MM.1S (cell line): Measurements from ENCODE around the gene PITPNM1.

Experiments
- DNase-seq: peaks from one replicate; pipeline ENCODE4 v3.0.0-alpha.2; 2015
- H2AFZ ChIP-seq: fragments of 300-600 bp; sonication (generic); 2 replicates; pipeline ENCODE4 v1.6.0; 2016; ENCODE audit warnings: antibody characterized with exemption, low read length
- H3F3A ChIP-seq: fragments of 300-600 bp; sonication (generic); 2 replicates; pipeline ENCODE4 v1.6.1; 2016; ENCODE audit warnings: mild to moderate bottlenecking, antibody characterized with exemption, low read length, moderate library complexity, mixed read lengths; ENCODE audit not compliant: insufficient read depth
- H3K27ac ChIP-seq: fragments of 300-600 bp; sonication (generic); 2 replicates; pipeline ENCODE4 v1.5.1; 2016; ENCODE audit warnings: mild to moderate bottlenecking, low read length
- H3K27me3 ChIP-seq: fragments of 300-600 bp; sonication (generic); replicated peaks from 2 replicates; pipeline ENCODE4 v1.6.0; 2016; ENCODE audit warnings: low read length; ENCODE audit not compliant: insufficient read depth
- H3K36me3 ChIP-seq: fragments of 300-600 bp; sonication (generic); replicated peaks from 2 replicates; pipeline ENCODE4 v1.6.1; 2016; ENCODE audit warnings: mild to moderate bottlenecking, low read length, mixed read lengths; ENCODE audit not compliant: insufficient read depth
- H3K4me1 ChIP-seq: fragments of 300-600 bp; sonication (generic); 2 replicates; pipeline ENCODE4 v1.6.1; 2016; ENCODE audit warnings: low read length, mixed read lengths
- H3K4me2 ChIP-seq: fragments of 300-600 bp; sonication (generic); 2 replicates; pipeline ENCODE4 v1.6.0; 2016; ENCODE audit warnings: low read depth, low read length
- H3K4me3 ChIP-seq: fragments of 300-600 bp; sonication (generic); 2 replicates; pipeline ENCODE4 v1.5.1; 2016; ENCODE audit warnings: low read length, mixed read lengths
- H3K79me2 ChIP-seq: fragments of 300-600 bp; sonication (generic); 2 replicates; pipeline ENCODE4 v1.6.1; 2016; ENCODE audit warnings: mixed run types, low read length, mixed read lengths
- H3K9ac ChIP-seq: fragments of 300-600 bp; sonication (generic); 2 replicates; pipeline ENCODE4 v1.6.1; 2016; ENCODE audit warnings: low read length, mixed read lengths
- H3K9me2 ChIP-seq: fragments of 300-600 bp; sonication (generic); replicated peaks from 2 replicates; pipeline ENCODE4 v1.6.1; 2016; ENCODE audit warnings: mild to moderate bottlenecking, low read length, mixed read lengths; ENCODE audit not compliant: insufficient read depth
- H3K9me3 ChIP-seq: fragments of 300-600 bp; sonication (generic); replicated peaks from 2 replicates; pipeline ENCODE4 v1.6.1; 2016; ENCODE audit warnings: mild to moderate bottlenecking, low read length, mixed read lengths; ENCODE audit not compliant: insufficient read depth
- H4K20me1 ChIP-seq: fragments of 300-600 bp; sonication (generic); 2 replicates; pipeline ENCODE4 v1.6.1; 2016; ENCODE audit warnings: mild to moderate bottlenecking, low read length, moderate library complexity, mixed read lengths; ENCODE audit not compliant: insufficient read depth
- EZH2 ChIP-seq: fragments of 300-600 bp; sonication (generic); optimal IDR thresholded peaks from 2 replicates; pipeline ENCODE3; 2017; ENCODE audit warnings: low read depth, mild to moderate bottlenecking, antibody characterized with exemption, low read length, mixed read lengths
- EZH2phosphoT487 ChIP-seq: fragments of 300-600 bp; sonication (generic); IDR thresholded peaks from 2 replicates; pipeline ENCODE4 v1.6.1; 2018; ENCODE audit warnings: antibody characterized with exemption, low read length
- TF ChIP-seq, protein P1 (sequence below): fragments of 300-600 bp; sonication (generic); IDR thresholded peaks from 2 replicates; pipeline ENCODE4 v1.5.1; 2016; ENCODE audit warnings: antibody characterized with exemption, low read length, mixed read lengths

The PITPNM1 gene

DNA sequence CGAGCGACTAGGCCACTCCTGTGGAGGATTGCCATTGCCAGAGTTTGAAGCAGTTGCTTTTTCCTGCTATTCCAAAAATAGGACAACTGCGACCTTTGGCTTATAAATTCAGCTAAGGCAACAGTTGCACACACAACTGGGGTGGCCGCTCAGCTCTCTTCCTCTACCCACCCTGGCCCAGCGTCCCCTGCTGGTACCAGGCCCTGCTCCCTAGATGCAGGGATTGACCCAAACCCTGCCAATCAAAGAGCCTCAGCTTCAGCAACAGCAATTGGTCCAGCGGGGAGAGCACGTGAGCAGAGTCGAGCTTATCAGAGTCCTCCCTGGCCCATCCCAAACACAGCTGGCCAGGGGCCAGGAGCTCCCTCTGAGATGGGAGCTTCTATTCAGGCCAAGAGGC lies 40.1 kb upstream of the PITPNM1 start:
- TF ChIP-seq, protein P1, sequence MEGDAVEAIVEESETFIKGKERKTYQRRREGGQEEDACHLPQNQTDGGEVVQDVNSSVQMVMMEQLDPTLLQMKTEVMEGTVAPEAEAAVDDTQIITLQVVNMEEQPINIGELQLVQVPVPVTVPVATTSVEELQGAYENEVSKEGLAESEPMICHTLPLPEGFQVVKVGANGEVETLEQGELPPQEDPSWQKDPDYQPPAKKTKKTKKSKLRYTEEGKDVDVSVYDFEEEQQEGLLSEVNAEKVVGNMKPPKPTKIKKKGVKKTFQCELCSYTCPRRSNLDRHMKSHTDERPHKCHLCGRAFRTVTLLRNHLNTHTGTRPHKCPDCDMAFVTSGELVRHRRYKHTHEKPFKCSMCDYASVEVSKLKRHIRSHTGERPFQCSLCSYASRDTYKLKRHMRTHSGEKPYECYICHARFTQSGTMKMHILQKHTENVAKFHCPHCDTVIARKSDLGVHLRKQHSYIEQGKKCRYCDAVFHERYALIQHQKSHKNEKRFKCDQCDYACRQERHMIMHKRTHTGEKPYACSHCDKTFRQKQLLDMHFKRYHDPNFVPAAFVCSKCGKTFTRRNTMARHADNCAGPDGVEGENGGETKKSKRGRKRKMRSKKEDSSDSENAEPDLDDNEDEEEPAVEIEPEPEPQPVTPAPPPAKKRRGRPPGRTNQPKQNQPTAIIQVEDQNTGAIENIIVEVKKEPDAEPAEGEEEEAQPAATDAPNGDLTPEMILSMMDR, result 0 out of 2 replicates have a peak, but pooled peaks have one; percentile 4
- TF ChIP-seq EZH2phosphoT487, result no peak
- no peak for TF ChIP-seq EZH2
- Histone ChIP-seq H4K20me1 (no peaks in the 10 kb centered on the region), H3K9me2 (no peaks in the 10 kb centered on the region), H3K4me2 (no peak overlapping the region), H3K27me3 (no peaks in the 10 kb centered on the region), H3K4me1 (no peaks in the 10 kb centered on the region), H3K27ac (no peak overlapping the region), H3K4me3 (no peak overlapping the region), H3K9me3 (no peaks in the 10 kb centered on the region), H2AFZ (no peak overlapping the region), H3K79me2 (no peaks in the 10 kb centered on the region), H3K36me3 (no peaks in the 10 kb centered on the region), H3F3A (no peaks in the 10 kb centered on the region), H3K9ac (no peak overlapping the region)
- DNase-seq, result no peak

DNA sequence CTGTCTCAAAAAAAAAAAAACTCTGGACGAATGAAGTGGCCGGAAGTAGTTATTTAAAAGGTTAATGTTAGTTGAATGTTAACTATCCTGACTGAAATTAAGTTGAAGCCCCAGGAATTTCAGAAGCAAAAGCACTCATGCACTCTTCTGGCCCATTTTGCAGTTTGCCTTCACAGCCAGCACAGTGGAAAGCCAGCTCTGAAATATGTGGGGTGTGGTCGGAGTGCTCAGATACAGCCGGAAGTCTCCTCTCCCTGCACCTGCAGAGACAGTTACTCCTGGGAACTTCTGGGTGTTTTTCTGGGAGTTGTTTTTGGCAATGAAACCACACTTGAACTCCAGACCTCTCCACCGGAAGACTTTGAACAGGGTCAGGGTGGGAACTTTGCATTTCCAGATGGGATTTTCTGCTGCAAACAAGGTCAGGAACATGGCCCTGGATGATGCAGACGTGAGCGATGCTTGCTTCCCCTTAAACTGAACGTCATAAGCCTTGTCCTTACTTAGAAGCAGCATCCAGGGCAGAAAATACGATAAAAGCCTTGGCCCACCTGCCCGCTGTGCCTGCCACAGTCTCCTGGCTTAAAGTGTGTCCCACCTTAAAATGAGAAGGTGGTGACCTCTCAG lies 39.6 kb upstream of the PITPNM1 start:
- H3K27me3 ChIP-seq, result no peaks in the 10 kb centered on the region
- H3K9me3 ChIP-seq, result no peaks in the 10 kb centered on the region
- no peak overlapping the region for H2AFZ ChIP-seq
- TF ChIP-seq EZH2, result no peak
- TF ChIP-seq, protein P1, result no peak
- TF ChIP-seq EZH2phosphoT487, result no peak
- H3K9me2 ChIP-seq, result no peaks in the 10 kb centered on the region
- H3K36me3 ChIP-seq, result no peaks in the 10 kb centered on the region
- no peak overlapping the region for H3K4me2 ChIP-seq
- no peaks in the 10 kb centered on the region for H3K79me2 ChIP-seq
- H3K9ac ChIP-seq, result no peak overlapping the region
- DNase-seq, result no peak
- H4K20me1 ChIP-seq, result no peaks in the 10 kb centered on the region
- H3F3A ChIP-seq, result no peaks in the 10 kb centered on the region
- H3K27ac ChIP-seq, result no peak overlapping the region
- H3K4me1 ChIP-seq, result no peaks in the 10 kb centered on the region
- H3K4me3 ChIP-seq, result no peak overlapping the region

DNA sequence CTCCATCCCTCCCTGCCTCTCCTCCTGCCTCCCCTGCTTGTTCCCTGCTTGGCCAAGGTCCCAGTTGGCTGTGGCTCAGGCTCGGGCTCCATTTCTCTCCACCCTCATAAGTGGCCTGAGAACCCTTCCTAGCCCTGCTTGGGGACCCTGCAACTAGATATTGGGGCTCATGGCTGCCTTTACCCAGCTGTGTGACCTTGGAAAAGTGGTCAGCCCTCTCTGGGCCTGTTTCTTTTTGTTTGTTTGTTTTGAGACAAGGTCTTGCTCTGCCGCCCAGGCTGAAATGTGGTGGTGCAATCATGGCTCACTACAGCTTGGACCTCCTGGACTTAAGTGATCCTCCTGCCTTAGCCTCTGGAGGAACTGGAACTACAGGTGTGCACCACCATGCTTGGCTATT lies 38.4 kb upstream of the PITPNM1 start:
- no peaks in the 10 kb centered on the region for H3K9me3 ChIP-seq
- TF ChIP-seq, protein P1, result no peak
- no peaks in the 10 kb centered on the region for H3K9me2 ChIP-seq
- no peaks in the 10 kb centered on the region for H3K79me2 ChIP-seq
- no peak overlapping the region for H3K4me3 ChIP-seq
- no peak overlapping the region for H2AFZ ChIP-seq
- H3K9ac ChIP-seq, result no peak overlapping the region
- H3K4me2 ChIP-seq, result no peak overlapping the region
- H4K20me1 ChIP-seq, result no peaks in the 10 kb centered on the region
- no peak overlapping the region for H3K27ac ChIP-seq
- H3K27me3 ChIP-seq, result no peaks in the 10 kb centered on the region
- no peaks in the 10 kb centered on the region for H3K36me3 ChIP-seq
- H3K4me1 ChIP-seq, result no peaks in the 10 kb centered on the region
- DNase-seq, result no peak
- H3F3A ChIP-seq, result no peaks in the 10 kb centered on the region
